OCI-LY1 (cell line): Measurements from ENCODE around the gene TRIO.

Experiments
- EZH2 ChIP-seq: fragments of 200-600 bp; sonication (generic), shearing (Covaris generic); IDR thresholded peaks from 2 replicates; pipeline ENCODE4 v1.8.0; 2017; ENCODE audit warnings: borderline replicate concordance, mixed run types, mild to moderate bottlenecking, antibody characterized with exemption, low read length, moderate library complexity, mixed read lengths
- TF ChIP-seq, protein P1 (sequence below): fragments of 200-600 bp; sonication (generic), shearing (Covaris generic); IDR thresholded peaks from 2 replicates; pipeline ENCODE4 v1.5.1; 2017; ENCODE audit warnings: mild to moderate bottlenecking, antibody characterized with exemption, low read length, moderate library complexity, mixed read lengths

GRCh38 chr5:14464096-14464495, 321.0 kb downstream of the TRIO start:
- TF ChIP-seq, protein P1, sequence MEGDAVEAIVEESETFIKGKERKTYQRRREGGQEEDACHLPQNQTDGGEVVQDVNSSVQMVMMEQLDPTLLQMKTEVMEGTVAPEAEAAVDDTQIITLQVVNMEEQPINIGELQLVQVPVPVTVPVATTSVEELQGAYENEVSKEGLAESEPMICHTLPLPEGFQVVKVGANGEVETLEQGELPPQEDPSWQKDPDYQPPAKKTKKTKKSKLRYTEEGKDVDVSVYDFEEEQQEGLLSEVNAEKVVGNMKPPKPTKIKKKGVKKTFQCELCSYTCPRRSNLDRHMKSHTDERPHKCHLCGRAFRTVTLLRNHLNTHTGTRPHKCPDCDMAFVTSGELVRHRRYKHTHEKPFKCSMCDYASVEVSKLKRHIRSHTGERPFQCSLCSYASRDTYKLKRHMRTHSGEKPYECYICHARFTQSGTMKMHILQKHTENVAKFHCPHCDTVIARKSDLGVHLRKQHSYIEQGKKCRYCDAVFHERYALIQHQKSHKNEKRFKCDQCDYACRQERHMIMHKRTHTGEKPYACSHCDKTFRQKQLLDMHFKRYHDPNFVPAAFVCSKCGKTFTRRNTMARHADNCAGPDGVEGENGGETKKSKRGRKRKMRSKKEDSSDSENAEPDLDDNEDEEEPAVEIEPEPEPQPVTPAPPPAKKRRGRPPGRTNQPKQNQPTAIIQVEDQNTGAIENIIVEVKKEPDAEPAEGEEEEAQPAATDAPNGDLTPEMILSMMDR: no peak
- no peak for TF ChIP-seq EZH2
